ENCODE results near the gene BRD9.

BRD9 gene

DNA sequence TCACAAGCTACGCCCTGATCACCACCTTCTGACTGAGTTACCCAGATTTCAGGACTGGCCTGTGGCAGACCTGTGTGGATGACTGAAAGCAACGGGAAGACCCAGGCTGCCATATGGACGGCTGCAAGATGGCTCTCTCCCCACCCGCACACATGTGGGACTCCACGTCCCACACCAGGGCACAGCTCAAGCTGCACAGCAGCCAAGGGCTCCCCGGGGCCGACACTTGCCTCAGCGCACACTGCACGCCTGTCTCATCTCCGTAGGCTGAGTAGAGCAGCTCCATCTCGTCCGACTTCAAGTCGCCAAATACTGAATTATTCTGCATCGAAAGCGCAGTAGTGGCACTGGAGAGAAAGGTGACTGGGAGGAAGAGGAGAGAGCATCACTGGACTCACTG is 14.5 kb downstream of the BRD9 start:
- DNase-seq (ENCODE audit: low read depth), result no peak

DNA sequence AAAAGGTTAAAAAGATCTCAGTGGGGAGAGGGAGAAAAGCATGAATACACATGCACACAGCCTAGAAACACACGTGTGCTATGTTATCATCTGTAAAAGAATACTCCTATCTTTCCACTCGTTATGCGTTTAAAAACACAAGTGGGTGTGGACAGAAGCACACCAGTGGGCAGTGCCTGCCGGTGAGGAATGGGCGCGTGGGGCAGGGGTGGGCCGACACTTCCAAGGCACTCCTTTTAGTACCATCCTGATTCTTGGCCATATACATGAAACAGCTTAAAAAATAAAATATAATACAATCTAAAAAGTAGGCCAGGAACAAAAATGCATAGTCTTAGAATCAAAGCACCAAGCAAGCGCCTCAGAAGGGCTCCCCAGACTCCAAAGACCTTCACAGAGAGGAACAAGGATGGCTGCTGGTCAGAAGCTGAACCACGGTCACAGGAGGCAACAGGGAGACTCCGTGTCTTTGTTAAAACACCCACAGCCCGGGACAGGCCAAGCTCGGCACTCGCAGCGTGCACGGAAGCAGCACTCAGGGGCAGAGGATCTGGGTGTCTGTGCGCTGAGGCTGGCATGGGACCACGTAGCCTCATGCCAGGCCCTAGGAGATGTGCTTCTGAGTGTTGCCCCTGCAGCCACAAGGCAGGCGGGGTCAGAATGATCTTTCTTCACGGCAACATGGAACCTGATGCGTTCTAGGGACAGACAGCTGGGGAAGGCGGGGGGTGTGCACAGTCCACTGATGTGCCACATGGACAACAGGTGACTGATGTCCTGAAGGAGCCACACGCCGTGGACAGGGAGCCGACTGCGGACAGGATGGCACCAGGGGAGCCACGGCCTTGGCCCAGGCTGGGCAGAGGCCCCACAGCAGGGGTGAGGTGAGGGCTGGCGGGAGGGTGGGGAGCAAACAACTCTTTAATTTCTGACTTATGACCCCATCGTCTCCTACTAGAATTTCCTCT is 15.9 kb downstream of the BRD9 start:
- no peak for DNase-seq (ENCODE audit: low read depth)

DNA sequence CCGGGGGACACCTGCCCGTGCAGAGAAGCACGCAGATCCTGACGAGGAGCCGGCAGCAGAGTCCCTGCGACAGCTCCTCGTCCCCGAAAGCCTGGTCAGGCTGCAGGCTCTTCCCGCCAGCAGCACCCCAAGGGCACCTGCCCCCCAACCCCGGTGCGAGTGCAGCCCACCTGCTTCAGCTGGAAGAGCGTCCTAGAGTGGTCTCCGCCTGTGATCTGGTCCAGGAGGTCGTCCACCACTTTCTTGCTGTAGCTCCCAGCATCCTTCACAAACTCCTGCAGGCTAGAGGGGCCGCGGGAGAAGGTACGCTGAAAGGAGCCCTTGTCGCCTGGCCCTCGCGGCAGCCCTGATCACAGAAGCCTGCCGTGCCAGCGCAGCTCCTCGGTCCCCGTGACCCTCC is 16.7 kb downstream of the BRD9 start:
- no peak for DNase-seq (ENCODE audit: low read depth)

DNA sequence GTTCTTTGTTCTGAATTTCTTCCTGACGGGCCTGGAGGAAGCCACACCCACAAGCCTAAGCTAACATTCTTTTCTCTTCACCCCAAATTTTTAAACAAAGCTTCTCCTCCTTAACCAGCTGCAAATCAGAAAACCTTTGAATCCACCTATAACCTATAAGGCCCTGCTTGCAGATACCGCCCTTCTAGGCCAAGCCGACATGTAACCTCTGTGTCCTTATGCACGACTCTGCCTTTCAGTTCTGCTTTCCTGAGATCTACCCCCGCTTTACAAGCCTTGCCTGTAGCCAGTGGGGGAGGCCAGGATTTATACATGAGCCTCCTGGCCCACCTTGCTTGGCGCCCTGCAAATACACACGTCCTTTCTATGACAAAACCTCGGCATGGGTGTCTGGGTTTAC is 19.3 kb downstream of the BRD9 start:
- DNase-seq (ENCODE audit: low read depth), result no peak

DNA sequence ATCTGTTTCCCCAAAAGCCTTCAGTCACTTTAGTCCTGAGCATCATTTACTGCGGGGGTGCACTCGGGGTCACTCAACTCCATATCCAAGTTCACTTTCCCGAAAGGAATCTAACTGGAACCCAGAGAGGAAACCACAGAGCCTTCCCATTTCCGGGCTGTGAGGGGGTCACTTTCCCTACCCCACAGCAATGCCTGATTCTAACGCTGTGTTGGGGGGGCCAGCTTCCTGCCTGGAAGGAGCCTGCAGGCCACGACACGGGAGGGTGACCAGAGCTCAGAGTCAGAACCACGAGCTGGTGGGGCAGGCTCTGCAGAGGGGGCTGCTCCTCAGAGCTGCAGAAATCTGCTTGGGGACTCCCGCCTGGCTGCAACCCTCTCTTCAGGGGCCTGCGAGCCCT is 20.3 kb downstream of the BRD9 start:
- DNase-seq (ENCODE audit: low read depth), result no peak

DNA sequence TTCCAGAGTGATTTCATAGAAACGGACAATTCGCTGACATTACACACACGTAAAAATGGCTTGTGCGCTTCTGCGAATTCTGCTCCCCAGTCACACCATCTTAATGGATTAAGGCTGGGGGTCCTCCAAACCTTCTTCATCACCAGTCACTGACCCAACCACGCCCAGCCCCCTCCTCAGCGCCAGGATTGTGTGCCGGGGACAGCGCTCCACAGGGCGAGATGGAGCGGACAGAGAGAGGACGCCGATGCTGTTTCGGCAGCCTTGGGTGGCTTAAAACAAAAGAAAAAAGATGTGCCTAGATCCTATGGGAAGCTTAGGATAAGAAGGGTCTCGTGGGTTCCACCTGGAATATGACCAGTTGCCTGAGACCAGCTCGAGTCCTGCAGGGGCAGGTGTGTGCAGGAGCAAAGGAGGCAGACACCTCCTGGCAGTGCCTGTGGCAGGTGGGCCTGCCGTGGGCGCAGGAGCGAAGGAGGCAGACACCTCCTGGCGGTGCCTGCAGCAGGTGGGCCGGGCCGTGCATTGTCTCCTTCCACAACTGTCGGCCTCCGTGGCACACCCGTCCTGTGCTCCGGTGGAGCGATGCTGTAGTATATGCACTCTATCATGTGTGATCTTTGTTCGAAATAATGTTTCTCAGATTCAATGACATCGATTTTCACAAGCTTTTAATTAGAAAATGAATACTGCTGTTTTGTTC is 20.9 kb downstream of the BRD9 start:
- no peak for DNase-seq (ENCODE audit: low read depth)

DNA sequence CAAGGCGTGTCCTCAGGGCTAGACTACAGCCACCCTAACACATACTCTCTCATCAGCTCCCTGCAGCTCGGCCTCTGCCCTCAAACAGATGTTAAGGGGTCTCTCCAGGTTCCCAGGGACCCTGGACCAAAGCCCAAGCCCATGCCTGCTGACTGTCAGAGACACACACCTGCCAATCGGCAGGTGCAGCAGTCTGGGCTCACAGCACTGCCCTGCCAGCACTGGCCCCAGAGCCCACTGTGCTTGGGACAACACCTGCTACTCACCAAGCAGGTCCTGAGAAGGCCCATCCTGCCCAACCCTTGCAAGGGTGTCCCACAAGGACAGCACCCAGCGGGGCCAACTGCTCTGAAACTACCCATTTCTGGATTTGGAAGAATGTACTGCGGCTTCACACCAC is 21.6 kb downstream of the BRD9 start:
- DNase-seq (ENCODE audit: low read depth), result no peak

DNA sequence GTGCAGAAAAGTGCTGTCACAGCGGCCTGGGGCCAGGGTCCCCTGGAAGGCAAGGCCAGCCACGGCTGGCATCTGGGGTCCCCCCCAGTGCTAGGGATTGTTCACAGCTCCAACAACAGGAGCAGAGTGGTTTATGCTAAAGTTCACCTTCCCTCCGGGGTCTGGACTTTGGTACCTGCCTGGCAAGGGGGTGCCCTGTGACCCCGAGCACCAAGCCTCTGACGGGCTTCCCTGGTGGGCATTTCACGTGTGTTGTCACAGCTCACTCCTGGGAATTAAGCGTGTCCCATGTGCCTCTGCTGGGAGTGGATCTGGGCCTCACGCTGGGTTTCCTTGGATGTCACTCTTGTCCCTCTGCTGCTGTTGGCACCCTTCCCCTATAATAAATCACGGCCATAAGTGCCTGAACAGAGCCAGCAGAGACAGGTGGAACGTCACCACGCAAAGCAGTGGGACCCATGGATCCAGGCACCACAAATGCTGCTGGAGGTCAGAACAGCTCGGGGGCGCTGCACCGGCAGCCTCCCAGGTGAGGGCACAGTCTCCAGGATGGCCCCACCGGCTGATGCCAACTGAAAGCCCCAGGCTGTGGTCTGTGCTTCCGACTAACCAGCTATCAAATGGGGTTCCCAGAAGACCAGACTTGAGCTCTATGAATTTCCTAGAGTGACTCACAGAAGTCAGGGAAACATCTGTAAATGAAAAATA is 24.0 kb downstream of the BRD9 start:
- DNase-seq (ENCODE audit: low read depth), result no peak

DNA sequence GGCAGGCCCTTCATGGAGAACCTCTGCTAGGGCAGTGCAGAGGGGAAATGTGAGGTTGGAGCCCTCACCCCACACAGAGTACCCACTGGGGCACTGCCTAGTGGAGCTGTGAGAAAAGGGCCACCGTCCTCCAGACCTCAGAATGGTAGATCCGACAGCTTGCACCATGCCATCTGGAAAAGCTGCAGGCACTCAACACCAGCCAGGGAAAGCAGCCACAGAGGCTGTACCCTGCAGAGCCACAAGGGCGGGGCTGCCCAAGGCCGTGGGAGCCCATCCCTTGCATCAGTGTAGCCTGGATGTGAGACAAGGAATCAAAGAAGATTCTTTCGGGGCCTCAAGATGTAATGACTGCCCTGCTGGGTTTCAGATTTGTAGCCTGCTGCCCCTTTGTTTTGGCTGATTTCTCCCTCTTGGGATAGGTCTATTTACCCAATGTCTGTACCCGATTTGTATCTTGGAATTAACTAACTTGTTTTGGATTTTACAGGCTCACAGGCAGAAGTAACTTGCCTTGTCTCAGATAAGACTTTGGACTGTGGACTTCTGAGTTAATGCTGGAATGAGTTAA is 25.2 kb downstream of the BRD9 start:
- no peak for DNase-seq (ENCODE audit: low read depth)

DNA sequence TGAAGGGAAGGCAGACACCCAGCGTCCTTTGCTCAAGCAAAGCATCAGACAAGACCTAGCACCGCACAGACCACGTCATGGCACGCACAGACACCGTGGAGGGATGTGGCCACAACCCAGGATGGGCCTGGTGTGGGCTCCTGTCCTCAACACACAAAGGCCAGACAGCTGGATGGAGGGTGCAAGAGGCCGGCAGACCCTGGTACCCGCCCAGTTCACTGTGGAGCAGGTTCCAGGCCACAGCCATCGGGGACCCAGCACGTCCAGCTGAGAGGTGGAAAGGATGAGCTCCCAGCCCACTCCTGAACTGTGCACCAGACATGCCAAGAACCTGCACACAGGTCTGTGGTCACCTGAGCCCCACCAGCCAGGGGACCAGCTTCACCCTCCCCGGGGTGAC is 26.8 kb downstream of the BRD9 start:
- no peak for DNase-seq (ENCODE audit: low read depth)

DNA sequence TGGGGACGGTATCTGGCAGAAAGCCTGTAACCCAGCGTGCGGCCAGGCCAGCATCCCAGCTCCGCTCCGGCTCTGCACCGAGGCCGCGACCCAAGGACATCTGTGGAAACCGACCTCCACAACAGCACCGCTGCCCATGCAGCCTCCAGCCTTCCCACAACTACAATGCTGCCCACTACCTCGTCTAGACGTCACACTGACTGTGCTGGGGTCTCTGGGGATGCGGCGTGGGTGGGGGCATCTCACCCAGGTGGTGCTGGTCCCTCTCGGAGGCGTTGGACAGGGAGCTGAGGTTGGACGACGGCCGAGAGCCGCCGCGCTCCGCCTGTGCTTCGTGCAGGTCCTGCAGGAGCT is 27.5 kb downstream of the BRD9 start:
- DNase-seq (ENCODE audit: low read depth), result no peak

DNA sequence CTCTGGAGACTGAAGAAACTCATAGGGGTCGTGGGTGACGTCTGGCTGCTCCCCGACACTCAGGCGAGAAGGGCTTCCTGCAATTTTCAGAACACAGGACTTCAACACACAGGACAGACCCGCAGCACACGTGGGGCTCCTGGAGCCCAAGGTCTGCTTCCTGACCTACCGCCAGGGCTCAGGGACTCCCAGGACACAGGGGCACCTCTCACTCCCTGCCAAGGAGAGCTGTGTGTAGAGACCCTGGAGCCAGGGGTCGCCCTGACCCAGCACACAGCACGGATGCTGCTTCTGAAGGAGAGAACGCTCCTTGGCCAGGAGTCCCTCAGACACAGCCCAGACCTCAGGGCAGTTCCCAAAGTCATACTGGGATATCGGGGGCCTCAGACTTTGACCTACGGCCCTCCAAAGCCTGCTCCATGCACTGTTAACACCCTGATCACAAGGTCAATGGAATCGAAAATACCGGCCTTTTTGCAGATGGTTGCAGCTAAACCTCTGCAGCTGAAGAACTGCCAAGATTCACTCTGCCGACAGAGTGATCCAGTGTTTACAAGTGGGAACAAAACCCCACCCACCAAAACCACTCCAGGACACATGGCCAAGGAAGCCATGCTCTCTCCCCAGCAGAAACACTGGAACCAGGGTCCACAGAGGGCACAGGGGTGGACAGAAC is 28.0 kb downstream of the BRD9 start:
- DNase-seq (ENCODE audit: low read depth), result no peak

DNA sequence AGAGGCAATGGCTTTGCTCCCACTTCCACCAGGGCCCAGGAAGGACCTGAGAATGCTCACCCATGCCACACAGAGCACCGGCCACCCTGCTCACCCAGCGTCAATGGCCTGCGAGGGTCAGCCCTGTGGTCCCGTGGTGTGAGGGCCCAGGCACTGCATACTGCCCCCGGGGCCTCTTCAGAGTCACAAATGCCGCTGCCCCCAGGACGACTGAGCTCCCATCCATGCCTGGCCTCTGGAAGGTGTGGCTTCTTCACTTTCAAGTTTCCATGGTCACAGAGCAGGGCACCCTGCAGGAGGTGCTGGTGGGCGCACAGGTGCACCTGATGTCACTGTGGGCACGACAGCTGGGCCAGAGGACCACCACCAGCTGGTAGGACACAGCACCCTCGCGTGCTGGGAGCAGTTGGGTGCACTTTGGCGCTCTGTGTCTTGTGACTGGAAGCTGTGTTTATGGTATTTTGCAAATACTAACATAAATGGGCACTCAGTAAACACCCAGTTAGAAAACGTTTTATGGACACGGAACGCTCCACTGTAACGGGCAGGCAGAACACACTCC is 29.3 kb downstream of the BRD9 start:
- no peak for DNase-seq (ENCODE audit: low read depth)

DNA sequence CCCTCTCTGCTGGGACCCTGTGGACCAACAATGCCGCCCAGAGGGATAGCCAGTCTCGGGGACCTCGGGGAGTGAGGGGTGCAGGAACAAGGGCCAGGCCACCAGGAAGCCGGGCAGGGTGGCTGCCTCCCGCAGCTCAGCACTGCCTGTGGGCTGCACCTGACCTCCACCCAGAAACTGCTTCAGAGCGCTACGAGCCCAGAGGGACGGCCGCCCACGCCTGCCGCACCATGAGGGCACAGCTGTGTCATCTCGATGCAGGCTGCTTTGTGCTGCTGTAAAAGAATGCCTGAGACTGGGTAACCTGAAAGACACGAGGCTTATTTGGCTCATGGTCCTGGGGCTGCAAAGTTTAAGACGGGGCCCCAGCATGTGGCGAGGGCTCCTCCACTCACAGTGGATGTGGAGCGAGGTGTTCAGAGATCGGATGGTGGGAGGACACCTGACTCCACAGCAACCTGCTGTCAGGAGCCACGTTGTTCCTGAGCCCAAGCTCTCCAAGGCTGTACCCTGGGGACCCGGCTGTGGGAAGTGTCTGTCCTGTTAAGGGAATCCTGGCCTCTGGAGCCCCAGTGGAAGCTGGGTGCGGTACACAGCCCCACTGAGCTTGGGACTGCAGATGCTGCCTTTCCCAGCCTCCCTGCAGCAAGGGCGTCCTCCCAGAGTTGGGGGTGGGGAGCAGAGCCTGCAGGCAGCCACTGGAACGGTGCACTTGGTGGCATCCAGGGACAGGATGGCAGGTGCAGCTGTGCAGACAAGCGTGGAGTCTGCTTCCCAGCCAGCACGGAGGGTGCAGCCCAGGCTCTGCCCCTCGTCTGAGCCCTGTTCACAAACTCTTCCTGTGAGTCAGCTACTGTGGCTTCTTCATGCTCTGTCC is 30.0 kb downstream of the BRD9 start:
- DNase-seq (ENCODE audit: low read depth), result no peak

DNA sequence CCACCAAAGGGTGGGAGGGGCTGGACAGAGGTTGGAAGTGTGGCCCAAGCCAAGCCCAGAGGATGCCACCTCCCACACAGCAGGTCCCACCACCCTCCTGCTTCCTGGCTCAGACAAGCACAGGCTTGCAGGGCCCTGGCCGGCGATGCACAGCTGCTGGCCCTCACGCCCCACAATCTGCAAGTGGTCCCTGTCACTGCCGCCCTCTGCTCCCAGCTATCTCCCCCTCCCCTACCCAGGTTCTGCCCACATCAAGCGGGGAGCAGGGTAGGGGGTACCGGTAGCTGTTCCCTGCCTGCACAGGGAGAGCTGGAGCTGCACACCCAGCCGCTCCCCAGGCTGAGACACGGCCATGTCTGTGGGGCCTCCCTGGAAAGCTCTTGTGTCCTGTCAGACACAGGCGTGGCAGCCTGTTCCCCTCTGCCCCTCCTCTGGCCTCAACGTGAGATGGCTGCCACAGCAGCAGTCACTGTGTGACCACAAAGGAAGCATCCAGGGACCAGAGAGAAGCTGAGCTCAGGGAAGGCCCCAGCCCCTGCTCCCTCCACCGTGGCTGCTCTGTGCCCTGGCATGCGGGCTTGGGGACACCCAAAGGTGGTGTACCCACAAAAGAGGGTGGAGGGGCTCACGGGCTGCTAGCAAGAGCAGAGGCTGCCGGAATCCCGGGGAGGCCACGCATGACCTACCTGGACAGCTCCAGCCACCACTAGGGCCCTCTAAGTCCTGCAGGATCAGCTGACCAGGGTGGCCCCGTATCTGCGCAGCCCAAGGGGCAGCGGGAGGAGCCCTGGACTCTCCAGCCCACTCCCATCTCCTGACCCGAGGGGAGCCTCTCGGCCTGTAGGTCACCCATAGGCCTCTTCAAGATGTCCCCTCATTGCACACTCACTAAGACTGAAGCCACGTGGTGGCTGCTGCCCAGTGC is 30.9 kb downstream of the BRD9 start:
- DNase-seq (ENCODE audit: low read depth), result peak; percentile 36

DNA sequence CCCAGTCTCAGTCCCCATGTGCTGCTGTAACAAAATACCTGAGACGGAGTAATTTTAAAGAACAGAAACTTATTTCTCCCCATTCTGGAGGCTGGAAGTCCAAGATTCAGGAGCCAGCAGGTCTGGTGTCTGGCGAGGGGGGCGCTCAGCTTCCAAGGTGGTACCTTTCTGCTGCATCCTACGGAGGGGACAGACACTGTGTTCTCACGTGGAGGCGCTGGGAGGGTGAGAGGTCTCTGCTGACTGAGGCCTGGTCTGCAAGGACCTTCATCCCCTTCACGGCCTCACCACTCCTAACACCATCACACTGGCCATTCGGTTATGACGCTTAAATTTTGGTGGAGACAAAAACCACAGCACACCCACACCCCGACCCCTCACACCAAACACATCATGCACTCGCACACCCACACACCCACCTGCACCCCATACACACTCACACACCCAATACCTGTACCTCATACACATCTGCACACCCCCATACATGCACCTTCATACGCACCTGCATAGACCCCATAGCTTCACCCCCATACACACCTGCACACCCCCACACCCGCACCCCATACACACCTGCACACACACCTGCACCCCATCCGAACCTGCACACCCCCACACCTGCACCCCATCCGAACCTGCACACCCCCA is 32.0 kb downstream of the BRD9 start:
- DNase-seq (ENCODE audit: low read depth), result no peak

DNA sequence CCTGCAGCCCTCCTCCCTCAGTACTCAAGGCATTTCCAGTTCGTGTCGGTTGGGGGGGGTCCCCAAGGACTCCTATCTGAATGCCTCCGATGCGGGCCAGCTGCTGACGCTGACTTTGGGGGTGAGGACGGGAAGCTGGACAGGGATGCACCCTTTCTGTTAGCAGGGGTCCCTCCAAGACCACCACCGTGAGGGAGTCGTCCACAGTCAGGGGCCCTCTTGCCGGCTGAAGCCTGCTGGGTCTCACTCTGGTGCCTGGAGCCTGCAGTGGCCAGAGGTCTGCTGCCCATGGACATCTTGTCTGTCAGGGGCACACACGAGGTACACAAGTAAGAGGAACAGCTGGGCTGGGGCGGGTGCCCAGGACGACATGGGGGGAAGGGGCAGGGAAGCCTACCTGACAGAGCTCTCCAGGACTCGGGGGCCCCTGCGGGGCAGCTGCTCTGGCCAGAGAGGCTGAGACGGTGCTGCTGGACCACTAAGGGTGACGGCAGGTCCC is 32.8 kb downstream of the BRD9 start:
- no peak for DNase-seq (ENCODE audit: low read depth)

DNA sequence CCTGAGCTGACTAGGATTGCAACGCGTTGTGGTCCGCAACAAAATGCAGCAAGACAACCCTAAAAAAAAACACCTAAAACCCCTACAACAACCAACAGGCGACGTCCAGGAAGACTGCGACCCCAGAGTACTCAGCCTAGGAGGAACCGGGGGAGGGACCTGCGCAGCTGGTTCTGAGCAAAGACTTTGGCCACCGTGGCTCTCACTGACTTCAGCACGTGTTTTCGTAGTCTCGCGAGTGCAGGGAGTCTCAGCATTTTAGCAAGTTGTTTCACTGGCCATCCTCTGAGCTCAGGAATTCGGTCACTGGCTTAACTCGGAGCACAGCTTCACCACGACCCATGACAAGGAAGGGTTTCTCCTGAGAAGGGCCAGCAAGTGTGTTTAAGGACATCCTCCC is 33.2 kb downstream of the BRD9 start:
- no peak for DNase-seq (ENCODE audit: low read depth)

DNA sequence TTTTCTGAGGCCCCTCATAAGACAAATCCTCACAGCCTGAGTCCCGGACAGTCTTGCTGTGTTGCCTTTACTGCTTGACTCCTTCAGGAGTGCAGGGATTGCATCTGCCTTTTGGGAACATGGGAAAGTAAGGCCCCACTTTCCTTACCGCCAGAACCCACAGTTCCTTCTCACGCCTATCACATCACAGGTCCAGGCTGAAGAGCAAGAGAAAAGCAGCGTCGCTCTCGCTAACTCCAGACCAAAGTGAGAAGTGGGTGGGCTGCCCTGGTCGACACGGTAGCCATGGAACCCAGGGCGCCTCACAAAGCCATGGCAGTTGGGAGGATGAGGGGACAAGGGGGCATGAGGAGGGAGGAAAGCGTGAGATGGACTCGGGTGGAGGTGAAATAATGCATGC is 33.9 kb downstream of the BRD9 start:
- no peak for DNase-seq (ENCODE audit: low read depth)

Data from CMK (cell line).